Measurements from ENCODE around the gene NUDT2.

The NUDT2 gene

GRCh38 chr9:34370970-34371880 is 41.9 kb downstream of the NUDT2 start:
- no peak for DNase-seq (ENCODE audit: low read depth in 2 of 2)

- no peak for DNase-seq (ENCODE audit: low read depth in 2 of 2)
These were observed 42.6 kb downstream of the NUDT2 start for GRCh38 chr9:34371886-34372466.

GRCh38 chr9:34372467-34373011 is 43.2 kb downstream of the NUDT2 start:
- no peak for DNase-seq (ENCODE audit: low read depth in 2 of 2)

- DNase-seq (ENCODE audit: low read depth in 2 of 2), result no peak
These were observed 44.4 kb downstream of the NUDT2 start for GRCh38 chr9:34373749-34374148.

- no peak for DNase-seq (ENCODE audit: low read depth in 2 of 2)
These were observed 45.0 kb downstream of the NUDT2 start for GRCh38 chr9:34374339-34374738.

- no peak for DNase-seq (ENCODE audit: low read depth in 2 of 2)
These were observed 45.7 kb downstream of the NUDT2 start for GRCh38 chr9:34374905-34375552.

GRCh38 chr9:34375901-34376595 is 46.7 kb downstream of the NUDT2 start:
- DNase-seq (ENCODE audit: low read depth in 2 of 2), result no peak

GRCh38 chr9:34376596-34377403 is 47.4 kb downstream of the NUDT2 start, which contains the start of gene MYORG:
Gene MYORG (minus strand): TSS chr9:34376898. CDS start chr9:34372943, 3,955 bp downstream.
- peak; percentile 94 to 95 for DNase-seq (ENCODE audit: low read depth in 2 of 2)

GRCh38 chr9:34377404-34377746 is 48.0 kb downstream of the NUDT2 start:
- DNase-seq (ENCODE audit: low read depth in 2 of 2), result no peak

- DNase-seq (ENCODE audit: low read depth in 2 of 2), result no peak
These were observed 49.1 kb downstream of the NUDT2 start for GRCh38 chr9:34378376-34379060.

GRCh38 chr9:34379334-34380033 is 50.1 kb downstream of the NUDT2 start:
- peak; percentile 89 to 90 for DNase-seq (ENCODE audit: low read depth in 2 of 2)

GRCh38 chr9:34380034-34380510 is 50.7 kb downstream of the NUDT2 start:
- DNase-seq (ENCODE audit: low read depth in 2 of 2), result no peak

GRCh38 chr9:34380511-34381315 is 51.3 kb downstream of the NUDT2 start:
- peak; percentile 61 to 69 for DNase-seq (ENCODE audit: low read depth in 2 of 2)

- DNase-seq (ENCODE audit: low read depth in 2 of 2), result no peak
These were observed 52.0 kb downstream of the NUDT2 start for GRCh38 chr9:34381323-34381722.

- DNase-seq (ENCODE audit: low read depth in 2 of 2), result no peak
These were observed 52.7 kb downstream of the NUDT2 start for GRCh38 chr9:34382054-34382453.

GRCh38 chr9:34382879-34383278 is 53.5 kb downstream of the NUDT2 start:
- DNase-seq (ENCODE audit: low read depth in 2 of 2), result no peak

- no peak for DNase-seq (ENCODE audit: low read depth in 2 of 2)
These were observed 54.5 kb downstream of the NUDT2 start for GRCh38 chr9:34383904-34384303.

- no peak for DNase-seq (ENCODE audit: low read depth in 2 of 2)
These were observed 55.2 kb downstream of the NUDT2 start for GRCh38 chr9:34384368-34385165.

Data from activated CD4-positive, alpha-beta T cell treated with anti-CD3 and anti-CD28 coated beads for 24 hours (primary cell).